Caco-2 (cell line): Measurements from ENCODE around the gene ZNF862. TPM values are rescaled to one million over a fixed set of nuclear protein-coding genes. Genes with fewer than 3 reads are reported as not detected.
A peak's percentile ranks its signal among the peaks of the same experiment; 100 is the strongest.

Experiments used
- BruUV-seq: library from RNA; stranded (reverse); fragments of 400-500 nt; replicated peaks from 2 replicates; lab custom pipeline; 2021; lab: Mats Ljungman, UMichigan
- CTCF ChIA-PET: fragments of 300-600 bp; sonication (Branson Sonifier 250); formaldehyde crosslinking; loops from one replicate; lab custom pipeline; 2022; ENCODE audit warnings: antibody characterized with exemption; lab: Charles Lee
- POLR2A ChIA-PET: fragments of 300-600 bp; sonication (Branson Sonifier 250); formaldehyde crosslinking; loops from one replicate; lab custom pipeline; 2022; ENCODE audit warnings: antibody characterized with exemption; lab: Charles Lee
- DNase-seq, 2 experiments: peaks; one replicate each; pipeline versions ENCODE4 v3.0.0 to v3.0.0-alpha.2; 2020 to 2022
- H3K27me3 ChIP-seq: replicated peaks from 2 replicates; pipeline ENCODE4 v1.6.0; 2011; ENCODE audit warnings: low read length; ENCODE audit not compliant: control insufficient read depth, insufficient read depth
- H3K36me3 ChIP-seq: 2 replicates; pipeline ENCODE4 v1.5.1; 2011; ENCODE audit warnings: low read length; ENCODE audit not compliant: control insufficient read depth, insufficient read depth
- H3K4me1 ChIP-seq: fragments of 250-450 bp; sonication (Bioruptor Pico); 2 replicates; pipeline ENCODE4 v1.5.1; 2020; ENCODE audit warnings: mild to moderate bottlenecking
- H3K4me3 ChIP-seq: 2 replicates; pipeline ENCODE4 v1.5.1; 2011; ENCODE audit warnings: low read depth, mild to moderate bottlenecking, control low read depth, low read length
- H3K9me3 ChIP-seq: fragments of 250-450 bp; sonication (Bioruptor Pico); 2 replicates; pipeline ENCODE4 v1.5.1; 2020; ENCODE audit warnings: mild to moderate bottlenecking, moderate library complexity
- H3K27ac Mint-ChIP-seq: one replicate; pipeline ENCODE4 v1.8.0; 2022; ENCODE audit warnings: mixed read lengths; ENCODE audit not compliant: unreplicated experiment
- H3K27me3 Mint-ChIP-seq: one replicate; pipeline ENCODE4 v1.8.0; 2022; ENCODE audit warnings: mixed read lengths; ENCODE audit not compliant: insufficient read depth, unreplicated experiment
- H3K36me3 Mint-ChIP-seq: one replicate; pipeline ENCODE4 v1.8.0; 2022; ENCODE audit warnings: mild to moderate bottlenecking, mixed read lengths; ENCODE audit not compliant: insufficient read depth, unreplicated experiment
- H3K4me1 Mint-ChIP-seq: one replicate; pipeline ENCODE4 v1.8.0; 2022; ENCODE audit warnings: low read depth, mixed read lengths; ENCODE audit not compliant: unreplicated experiment
- H3K4me3 Mint-ChIP-seq: one replicate; pipeline ENCODE4 v1.8.0; 2022; ENCODE audit warnings: mild to moderate bottlenecking, moderate library complexity, mixed read lengths; ENCODE audit not compliant: unreplicated experiment
- H3K9me3 Mint-ChIP-seq: one replicate; pipeline ENCODE4 v1.8.0; 2022; ENCODE audit warnings: mixed read lengths; ENCODE audit not compliant: unreplicated experiment
- CTCF ChIP-seq, 2 experiments: fragments of 200-600 bp in 1 of 2; IDR thresholded peaks; 1 replicate in 1 of 2; 2 replicates in 1 of 2; pipeline versions ENCODE4 v1.5.1 to v1.8.0; 2011 to 2022; ENCODE audit warnings: antibody characterized with exemption in 1 of 2, control low read depth in 1 of 2, inconsistent platforms in 1 of 2, low read depth in 1 of 2, low read length in 1 of 2, mild to moderate bottlenecking in 1 of 2, moderate library complexity in 1 of 2; ENCODE audit not compliant: insufficient read depth in 1 of 2, severe bottlenecking in 1 of 2, unreplicated experiment in 1 of 2
- intact Hi-C: fragments of 100-400 bp; cut with micrococcal nuclease; formaldehyde crosslinking; loops from one replicate; pipeline ENCODE4 v1.10.0; 2022; ENCODE audit not compliant: unreplicated experiment
- total RNA-seq: library from RNA; stranded (reverse); gene quantifications from 2 replicates; pipeline ENCODE4 v1.2.3, GENCODE V29; 2022

The ZNF862 gene
- total RNA-seq, 1 experiment from 2014 or later: 3.5 TPM

- Mint-ChIP-seq H3K9me3 (no peaks in the 10 kb centered on the region), H3K27me3 (no peaks in the 10 kb centered on the region), H3K4me1 (no peaks in the 10 kb centered on the region), H3K36me3 (no peaks in the 10 kb centered on the region), H3K4me3 (no peak overlapping the region), H3K27ac (no peak overlapping the region)
- Histone ChIP-seq H3K4me1 (no peaks in the 10 kb centered on the region), H3K27me3 (no peaks in the 10 kb centered on the region), H3K9me3 (no peaks in the 10 kb centered on the region), H3K4me3 (no peak overlapping the region), H3K36me3 (no peaks in the 10 kb centered on the region)
- DNase-seq: peak in 1 of 2 experiments; percentile 29
- POLR2A ChIA-PET: interaction anchor here (0.6 kb wide), 1 partner anchor 31 kb away, joined by 3 read pairs; no protein-coding TSS in a partner anchor
- BruUV-seq: no TSS peak
- CTCF ChIA-PET: interaction anchor here (0.7 kb wide), 1 partner anchor 251 kb away, joined by 3 read pairs; no protein-coding TSS in a partner anchor
- TF ChIP-seq CTCF (IDR thresholded peaks at IDR 0.05; ENCODE audit: insufficient read depth in 1 of 2, low read depth in 1 of 2, low read length in 1 of 2, severe bottlenecking in 1 of 2, unreplicated experiment in 1 of 2): peak in 1 of 2 experiments; percentile 12
- intact Hi-C loops: no loop called here
Measured at GRCh38 chr7:149796287-149796860, 41.8 kb upstream of the ZNF862 start.

DNA sequence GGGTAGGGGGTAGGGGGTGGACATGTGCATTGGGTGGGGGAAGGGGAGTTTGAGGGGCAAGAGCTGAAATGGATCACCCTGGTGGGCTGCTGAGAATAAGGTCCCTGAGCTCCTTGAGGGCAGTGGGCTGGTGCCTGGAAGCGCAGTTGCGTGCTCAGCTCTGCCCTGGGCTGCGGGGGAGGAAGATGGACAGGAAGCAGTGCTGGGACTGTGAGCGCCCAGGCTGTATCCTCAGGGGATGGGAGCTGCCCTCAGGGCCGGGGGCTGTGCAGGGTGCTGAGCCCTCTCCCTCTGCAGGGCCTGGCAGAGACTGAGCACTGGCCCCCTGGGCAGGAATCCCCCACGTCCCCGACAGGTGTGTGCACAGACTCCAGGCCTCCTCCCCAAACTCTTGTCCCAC is 40.4 kb upstream of the ZNF862 start:
- intact Hi-C loops: no loop called here
- no peaks in the 10 kb centered on the region for H3K27me3 ChIP-seq
- Mint-ChIP-seq H3K4me1 (no peaks in the 10 kb centered on the region), H3K36me3 (no peaks in the 10 kb centered on the region), H3K9me3 (no peaks in the 10 kb centered on the region), H3K27me3 (no peaks in the 10 kb centered on the region), H3K27ac (no peak overlapping the region), H3K4me3 (no peak overlapping the region)
- BruUV-seq: no TSS peak
- CTCF ChIA-PET: interaction anchor here (0.9 kb wide), 1 partner anchor 9 kb away, joined by 3 read pairs; no protein-coding TSS in a partner anchor
- H3K4me3 ChIP-seq: no peak overlapping the region
- DNase-seq: no peak
- no peaks in the 10 kb centered on the region for H3K9me3 ChIP-seq
- POLR2A ChIA-PET: no interaction called here
- no peaks in the 10 kb centered on the region for H3K4me1 ChIP-seq
- H3K36me3 ChIP-seq: no peaks in the 10 kb centered on the region
- TF ChIP-seq CTCF (IDR thresholded peaks at IDR 0.05; ENCODE audit: insufficient read depth in 1 of 2, low read depth in 1 of 2, low read length in 1 of 2, severe bottlenecking in 1 of 2, unreplicated experiment in 1 of 2): no peak

GRCh38 chr7:149799397-149800168 is 38.6 kb upstream of the ZNF862 start:
- TF ChIP-seq CTCF (IDR thresholded peaks at IDR 0.05; ENCODE audit: insufficient read depth in 1 of 2, low read depth in 1 of 2, low read length in 1 of 2, severe bottlenecking in 1 of 2, unreplicated experiment in 1 of 2): peak; percentile 32 to 64
- Histone ChIP-seq H3K4me1 (no peaks in the 10 kb centered on the region), H3K36me3 (no peaks in the 10 kb centered on the region), H3K9me3 (no peaks in the 10 kb centered on the region), H3K27me3 (no peaks in the 10 kb centered on the region), H3K4me3 (no peak overlapping the region)
- intact Hi-C loops: no loop called here
- no peaks in the 10 kb centered on the region for H3K36me3 Mint-ChIP-seq
- no peaks in the 10 kb centered on the region for H3K9me3 Mint-ChIP-seq
- H3K4me3 Mint-ChIP-seq: no peak overlapping the region
- peaks cover 3% of the 10 kb centered on the region for H3K27me3 Mint-ChIP-seq
- no peak overlapping the region for H3K27ac Mint-ChIP-seq
- DNase-seq: peak in 1 of 2 experiments; percentile 63
- no peaks in the 10 kb centered on the region for H3K4me1 Mint-ChIP-seq
- BruUV-seq: no TSS peak
- ChIA-PET CTCF (interaction anchor here (1.2 kb wide), 2 partner anchors 57 to 137 kb away, joined by 3 to 4 read pairs; no protein-coding TSS in a partner anchor), POLR2A (no interaction called here)
